Neural progenitor cell (in vitro differentiated cells): Measurements from ENCODE around the gene DIP2A.

Experiments
- EZH2 ChIP-seq: fragments of 200-600 bp; sonication (generic); IDR thresholded peaks from 2 replicates; pipeline ENCODE4 v1.6.1; 2017; ENCODE audit warnings: antibody characterized with exemption, mild to moderate bottlenecking, moderate library complexity
- EZH2phosphoT487 ChIP-seq: fragments of 200-600 bp; sonication (generic); IDR thresholded peaks from 2 replicates; pipeline ENCODE4 v1.6.1; 2017; ENCODE audit warnings: antibody characterized with exemption
- TF ChIP-seq, protein P1 (sequence below): fragments of 200-600 bp; sonication (generic); IDR thresholded peaks from 2 replicates; pipeline ENCODE4 v1.5.1; 2017; ENCODE audit warnings: antibody characterized with exemption, mild to moderate bottlenecking

DNA sequence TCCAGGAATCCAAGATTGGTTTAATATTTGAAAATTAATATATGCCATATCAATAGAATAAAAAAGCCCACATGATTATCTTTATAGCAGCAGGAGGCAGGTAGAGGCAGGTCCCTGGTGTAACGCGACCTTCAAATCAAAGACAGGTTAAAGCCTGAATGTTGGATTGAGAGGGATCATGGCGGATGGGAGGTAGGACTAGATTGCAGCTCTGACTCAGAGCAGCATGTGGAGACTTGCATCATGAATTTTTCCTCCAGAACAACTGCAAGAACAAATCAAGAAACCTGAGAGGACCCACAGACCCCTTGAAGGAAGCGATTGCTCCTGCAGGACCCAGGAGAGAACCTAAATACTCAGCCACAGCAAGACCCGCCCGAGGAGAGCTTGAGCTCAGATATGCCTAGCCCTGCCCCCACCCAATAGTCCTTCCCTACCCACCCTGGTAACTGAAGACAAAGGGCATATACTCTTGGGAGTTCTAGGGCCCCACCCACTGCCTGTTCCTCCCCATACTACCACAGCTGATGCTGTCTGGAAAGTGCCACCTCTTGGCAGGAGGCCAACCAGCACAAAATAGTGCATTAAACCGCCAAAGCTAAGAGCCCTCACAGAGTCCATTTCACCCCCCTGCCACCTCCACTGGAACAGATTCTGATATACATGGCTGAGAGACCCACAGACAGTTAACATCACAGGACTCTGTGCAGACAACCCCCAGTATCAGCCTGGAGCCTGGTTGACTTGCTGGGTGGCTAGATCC lies 126.7 kb downstream of the DIP2A start:
- TF ChIP-seq, protein P1, sequence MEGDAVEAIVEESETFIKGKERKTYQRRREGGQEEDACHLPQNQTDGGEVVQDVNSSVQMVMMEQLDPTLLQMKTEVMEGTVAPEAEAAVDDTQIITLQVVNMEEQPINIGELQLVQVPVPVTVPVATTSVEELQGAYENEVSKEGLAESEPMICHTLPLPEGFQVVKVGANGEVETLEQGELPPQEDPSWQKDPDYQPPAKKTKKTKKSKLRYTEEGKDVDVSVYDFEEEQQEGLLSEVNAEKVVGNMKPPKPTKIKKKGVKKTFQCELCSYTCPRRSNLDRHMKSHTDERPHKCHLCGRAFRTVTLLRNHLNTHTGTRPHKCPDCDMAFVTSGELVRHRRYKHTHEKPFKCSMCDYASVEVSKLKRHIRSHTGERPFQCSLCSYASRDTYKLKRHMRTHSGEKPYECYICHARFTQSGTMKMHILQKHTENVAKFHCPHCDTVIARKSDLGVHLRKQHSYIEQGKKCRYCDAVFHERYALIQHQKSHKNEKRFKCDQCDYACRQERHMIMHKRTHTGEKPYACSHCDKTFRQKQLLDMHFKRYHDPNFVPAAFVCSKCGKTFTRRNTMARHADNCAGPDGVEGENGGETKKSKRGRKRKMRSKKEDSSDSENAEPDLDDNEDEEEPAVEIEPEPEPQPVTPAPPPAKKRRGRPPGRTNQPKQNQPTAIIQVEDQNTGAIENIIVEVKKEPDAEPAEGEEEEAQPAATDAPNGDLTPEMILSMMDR, result no peak
- no peak for TF ChIP-seq EZH2
- TF ChIP-seq EZH2phosphoT487, result no peak
